Measurements from ENCODE around the gene USP16. TPM values are rescaled to one million over a fixed set of nuclear protein-coding genes. Genes with fewer than 3 reads are reported as not detected.

Gene USP16
- total RNA-seq, 1 donor from 2014 or later, result 17.2 TPM

DNA sequence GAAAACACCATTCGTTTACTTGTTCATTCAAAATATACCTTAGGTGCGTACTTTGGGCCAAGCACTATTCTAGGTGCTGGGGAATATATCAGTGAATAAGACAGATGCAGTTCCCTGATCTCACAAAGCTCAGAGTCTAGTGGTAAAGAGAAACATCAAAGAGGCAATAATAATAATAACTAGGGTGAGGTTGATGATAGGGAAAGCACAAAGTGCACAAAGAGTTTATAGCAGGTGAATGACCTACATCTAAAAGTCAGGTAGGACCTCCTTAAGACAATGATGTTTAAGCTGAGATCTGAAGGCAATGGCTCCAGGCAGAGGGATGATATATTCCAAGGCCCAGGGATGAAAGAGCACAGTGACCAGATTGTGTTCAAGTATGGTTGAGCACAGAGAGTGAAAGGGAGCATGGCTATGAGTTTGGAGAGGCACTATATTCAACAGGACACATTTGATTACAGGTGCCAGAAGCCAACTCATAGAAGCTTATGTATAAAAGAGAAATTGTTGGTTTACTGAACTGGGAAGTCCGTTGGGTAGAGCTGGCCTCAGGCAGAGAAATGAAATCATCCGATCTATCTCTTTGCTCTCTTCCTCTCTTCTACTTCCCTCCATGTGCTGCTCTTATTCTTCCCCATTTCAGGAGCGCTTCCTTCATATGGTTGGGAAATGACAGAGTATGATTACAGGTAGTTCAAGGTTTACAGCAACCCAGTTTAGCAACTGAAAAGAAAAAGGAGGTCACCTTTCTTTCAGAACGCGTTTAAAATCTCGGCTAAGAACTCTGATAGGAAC, 71.9 kb downstream of the USP16 start:
- H3K36me3 ChIP-seq (ENCODE audit: control insufficient read depth in 3 of 3, insufficient read depth in 3 of 3, low read length in 3 of 3), result no peaks in the 10 kb centered on the region
- H3K9me3 ChIP-seq (ENCODE audit: control insufficient read depth in 3 of 3, low read length in 3 of 3), result no peaks in the 10 kb centered on the region
- H3K9ac ChIP-seq (ENCODE audit: low read depth in 1 of 3, low read length in 3 of 3), result no peak overlapping the region
- peaks cover 6 to 9% (median 6%) of the 10 kb centered on the region in 3 donors for H3K4me1 ChIP-seq (ENCODE audit: control insufficient read depth in 3 of 3, insufficient read depth in 3 of 3, low read length in 3 of 3)
- no peak overlapping the region for H3K4me3 ChIP-seq (ENCODE audit: low read length in 3 of 3)
- H3K27me3 ChIP-seq (ENCODE audit: control insufficient read depth in 3 of 3, insufficient read depth in 3 of 3, low read length in 3 of 3), result no peaks in the 10 kb centered on the region
- no peak overlapping the region for H3K27ac ChIP-seq (ENCODE audit: low read depth, low read length)

GRCh38 chr21:29098156-29098555, 73.7 kb downstream of the USP16 start:
- no peaks in the 10 kb centered on the region for H3K36me3 ChIP-seq (ENCODE audit: control insufficient read depth in 3 of 3, insufficient read depth in 3 of 3, low read length in 3 of 3)
- no peak overlapping the region for H3K27ac ChIP-seq (ENCODE audit: low read depth, low read length)
- H3K9me3 ChIP-seq (ENCODE audit: control insufficient read depth in 3 of 3, low read length in 3 of 3), result no peaks in the 10 kb centered on the region
- no peaks in the 10 kb centered on the region for H3K4me1 ChIP-seq (ENCODE audit: control insufficient read depth in 3 of 3, insufficient read depth in 3 of 3, low read length in 3 of 3)
- no peak overlapping the region for H3K4me3 ChIP-seq (ENCODE audit: low read length in 3 of 3)
- no peaks in the 10 kb centered on the region for H3K27me3 ChIP-seq (ENCODE audit: control insufficient read depth in 3 of 3, insufficient read depth in 3 of 3, low read length in 3 of 3)
- H3K9ac ChIP-seq (ENCODE audit: low read depth in 1 of 3, low read length in 3 of 3), result no peak overlapping the region

GRCh38 chr21:29102791-29103257, 78.4 kb downstream of the USP16 start:
- H3K4me3 ChIP-seq (ENCODE audit: low read length in 3 of 3), result no peak overlapping the region
- no peak overlapping the region for H3K9ac ChIP-seq (ENCODE audit: low read depth in 1 of 3, low read length in 3 of 3)
- H3K4me1 ChIP-seq (ENCODE audit: control insufficient read depth in 3 of 3, insufficient read depth in 3 of 3, low read length in 3 of 3), result peaks cover 4 to 18% (median 13%) of the 10 kb centered on the region in 3 donors
- H3K27ac ChIP-seq (ENCODE audit: low read depth, low read length), result no peak overlapping the region
- H3K27me3 ChIP-seq (ENCODE audit: control insufficient read depth in 3 of 3, insufficient read depth in 3 of 3, low read length in 3 of 3), result no peaks in the 10 kb centered on the region
- no peaks in the 10 kb centered on the region for H3K9me3 ChIP-seq (ENCODE audit: control insufficient read depth in 3 of 3, low read length in 3 of 3)
- H3K36me3 ChIP-seq (ENCODE audit: control insufficient read depth in 3 of 3, insufficient read depth in 3 of 3, low read length in 3 of 3), result no peaks in the 10 kb centered on the region

Other genes with a start within 250 kb of the USP16 start
- gene LTN1, start 31.8 kb upstream of the USP16 start, total RNA-seq, result 27.1 TPM
- 12.5 TPM for gene RWDD2B, start 5.3 kb upstream of the USP16 start, total RNA-seq
- 176 TPM for gene CCT8, start 49.0 kb downstream of the USP16 start, total RNA-seq
- gene MAP3K7CL, start 106.0 kb downstream of the USP16 start, total RNA-seq, result 37.6 TPM